Activated naive CD4-positive, alpha-beta T cell treated with anti-CD3 and anti-CD28 coated beads, Interleukin-2, amount 10 ng/mL, durations not matched to agents 7 days and 5 days (primary cell): ENCODE data around the gene PARVA.
"Not testable (repeated sequence)": the region's sequence is repeated elsewhere in the genome, so short reads cannot be mapped to it uniquely, and the experiment has no call there.

Source experiments
- CTCF ChIA-PET: fragments of 350-600 bp; sonication (Branson Sonifier 250); formaldehyde crosslinking; loops from one replicate; lab custom pipeline; 2021; ENCODE audit warnings: antibody characterized with exemption; lab: Charles Lee
- DNase-seq: peaks from one replicate; pipeline ENCODE4 v3.0.0-alpha.2; 2020
- H3K27ac Mint-ChIP-seq: one replicate; pipeline ENCODE4 v1.8.0; 2021; ENCODE audit warnings: mild to moderate bottlenecking, moderate library complexity, mixed read lengths
- H3K27me3 Mint-ChIP-seq: one replicate; pipeline ENCODE4 v1.8.0; 2021; ENCODE audit warnings: mild to moderate bottlenecking, mixed read lengths
- H3K36me3 Mint-ChIP-seq: one replicate; pipeline ENCODE4 v1.8.0; 2021; ENCODE audit warnings: mixed read lengths
- H3K4me1 Mint-ChIP-seq: one replicate; pipeline ENCODE4 v1.8.0; 2021; ENCODE audit warnings: mixed read lengths
- H3K4me3 Mint-ChIP-seq: one replicate; pipeline ENCODE4 v1.8.0; 2021; ENCODE audit warnings: mild to moderate bottlenecking, moderate library complexity, mixed read lengths
- H3K9me3 Mint-ChIP-seq: one replicate; pipeline ENCODE4 v1.8.0; 2021; ENCODE audit warnings: mixed read lengths

The PARVA gene, protein sequence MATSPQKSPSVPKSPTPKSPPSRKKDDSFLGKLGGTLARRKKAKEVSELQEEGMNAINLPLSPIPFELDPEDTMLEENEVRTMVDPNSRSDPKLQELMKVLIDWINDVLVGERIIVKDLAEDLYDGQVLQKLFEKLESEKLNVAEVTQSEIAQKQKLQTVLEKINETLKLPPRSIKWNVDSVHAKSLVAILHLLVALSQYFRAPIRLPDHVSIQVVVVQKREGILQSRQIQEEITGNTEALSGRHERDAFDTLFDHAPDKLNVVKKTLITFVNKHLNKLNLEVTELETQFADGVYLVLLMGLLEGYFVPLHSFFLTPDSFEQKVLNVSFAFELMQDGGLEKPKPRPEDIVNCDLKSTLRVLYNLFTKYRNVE

DNA sequence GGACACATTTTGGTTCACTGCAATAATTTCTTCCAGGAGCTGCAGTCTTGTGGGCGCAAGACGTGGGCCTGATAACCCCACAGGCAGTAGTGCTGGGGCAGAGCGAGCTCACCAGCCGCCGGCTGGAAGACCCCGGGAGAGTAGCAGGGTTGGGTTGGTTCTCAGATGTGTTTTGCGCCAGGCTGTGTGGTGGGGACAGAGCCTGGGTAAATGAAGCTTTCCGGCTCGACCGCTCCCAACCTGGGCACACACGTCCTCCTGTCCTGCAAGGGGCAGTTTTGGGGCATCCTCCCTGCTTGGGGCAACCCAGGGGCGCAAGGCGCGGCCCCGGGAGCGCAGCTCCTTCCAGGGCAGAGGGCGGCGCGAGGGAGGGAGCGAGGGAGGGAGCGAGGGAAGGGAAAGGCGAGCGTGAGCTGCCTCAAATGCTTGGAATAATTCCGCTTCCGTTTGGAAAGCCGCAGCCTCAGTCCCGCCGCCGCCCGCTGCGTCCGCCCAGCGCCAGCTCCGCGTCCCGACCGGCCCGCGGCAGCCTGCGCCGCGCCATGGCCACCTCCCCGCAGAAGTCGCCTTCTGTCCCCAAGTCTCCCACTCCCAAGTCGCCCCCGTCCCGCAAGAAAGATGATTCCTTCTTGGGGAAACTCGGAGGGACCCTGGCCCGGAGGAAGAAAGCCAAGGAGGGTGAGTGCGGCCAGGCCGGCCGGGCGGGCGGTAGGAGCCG, at the start of gene PARVA:
Gene PARVA, plus strand, starts transcription at position 466 of the 718 bp plus-strand sequence. Its CDS starts 77 bp downstream, at position 543.
- Mint-ChIP-seq H3K4me3 (peak within 1 kb of the TSS; percentile 74), H3K36me3 (no peaks in the 10 kb centered on the region), H3K27ac (no peak within 1 kb of the TSS), H3K9me3 (no peaks in the 10 kb centered on the region), H3K27me3 (peaks cover 58% of the 10 kb centered on the region), H3K4me1 (peaks cover 5% of the 10 kb centered on the region)
- no peak for DNase-seq
- CTCF ChIA-PET = interaction anchor here (1.1 kb wide), 1 partner anchor 46 kb away, joined by 8 read pairs; no protein-coding TSS in a partner anchor

DNA sequence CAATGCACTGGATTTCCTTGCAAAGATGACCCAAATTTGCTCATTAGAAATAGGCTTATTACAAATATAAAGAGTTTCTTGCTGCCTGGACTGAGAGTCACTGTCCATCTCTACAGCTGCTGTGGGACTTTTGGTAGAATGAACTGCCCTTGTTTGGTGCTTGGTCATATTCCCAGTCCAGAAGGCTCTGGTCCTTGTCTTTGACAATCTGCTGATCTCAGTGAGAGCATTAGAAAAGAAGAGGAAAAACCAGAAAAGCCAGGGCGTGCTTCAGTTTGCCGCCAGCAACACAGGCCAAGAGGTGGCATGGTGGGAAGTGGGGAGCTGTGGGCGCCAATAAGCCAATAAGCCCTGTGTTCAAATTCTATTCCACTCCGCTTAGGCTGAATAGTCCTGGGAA, 48.2 kb upstream of the PARVA start:
- DNase-seq = no peak
- Mint-ChIP-seq H3K4me1 (no peaks in the 10 kb centered on the region), H3K27me3 (peaks cover 8% of the 10 kb centered on the region), H3K36me3 (no peaks in the 10 kb centered on the region), H3K27ac (no peak overlapping the region), H3K9me3 (no peaks in the 10 kb centered on the region), H3K4me3 (no peak overlapping the region)
- CTCF ChIA-PET = interaction anchor here (1.1 to 5.2 kb wide), 4 partner anchors 32 to 561 kb away, joined by 4 to 95 read pairs (median 14); no protein-coding TSS in a partner anchor

DNA sequence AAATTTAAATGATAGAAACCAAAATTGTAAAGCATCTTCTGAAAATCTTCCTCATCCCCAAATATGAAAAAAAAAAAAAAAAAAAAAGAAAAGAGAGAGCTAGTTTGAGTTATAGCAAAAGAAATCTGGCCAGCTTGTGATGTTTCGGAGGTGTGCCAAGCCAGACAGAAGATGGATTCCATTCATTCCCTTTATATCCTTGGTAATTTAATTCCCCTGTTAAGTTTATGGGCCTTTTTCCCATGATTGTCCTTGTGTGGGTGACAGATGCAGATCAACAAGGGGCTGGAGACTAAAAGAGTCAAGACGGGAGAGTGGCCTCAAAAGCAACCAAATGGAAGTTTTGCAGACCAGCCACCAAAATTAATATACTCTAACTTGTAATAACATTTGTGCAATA, 47.6 kb upstream of the PARVA start:
- CTCF ChIA-PET = interaction anchor here (0.6 to 5.2 kb wide), 14 partner anchors 11 to 1581 kb away, joined by 3 to 95 read pairs (median 5); no protein-coding TSS in a partner anchor
- Mint-ChIP-seq H3K4me3 (no peak overlapping the region), H3K9me3 (no peaks in the 10 kb centered on the region), H3K27me3 (peaks cover 8% of the 10 kb centered on the region), H3K36me3 (no peaks in the 10 kb centered on the region), H3K27ac (no peak overlapping the region), H3K4me1 (no peaks in the 10 kb centered on the region)
- no peak for DNase-seq

DNA sequence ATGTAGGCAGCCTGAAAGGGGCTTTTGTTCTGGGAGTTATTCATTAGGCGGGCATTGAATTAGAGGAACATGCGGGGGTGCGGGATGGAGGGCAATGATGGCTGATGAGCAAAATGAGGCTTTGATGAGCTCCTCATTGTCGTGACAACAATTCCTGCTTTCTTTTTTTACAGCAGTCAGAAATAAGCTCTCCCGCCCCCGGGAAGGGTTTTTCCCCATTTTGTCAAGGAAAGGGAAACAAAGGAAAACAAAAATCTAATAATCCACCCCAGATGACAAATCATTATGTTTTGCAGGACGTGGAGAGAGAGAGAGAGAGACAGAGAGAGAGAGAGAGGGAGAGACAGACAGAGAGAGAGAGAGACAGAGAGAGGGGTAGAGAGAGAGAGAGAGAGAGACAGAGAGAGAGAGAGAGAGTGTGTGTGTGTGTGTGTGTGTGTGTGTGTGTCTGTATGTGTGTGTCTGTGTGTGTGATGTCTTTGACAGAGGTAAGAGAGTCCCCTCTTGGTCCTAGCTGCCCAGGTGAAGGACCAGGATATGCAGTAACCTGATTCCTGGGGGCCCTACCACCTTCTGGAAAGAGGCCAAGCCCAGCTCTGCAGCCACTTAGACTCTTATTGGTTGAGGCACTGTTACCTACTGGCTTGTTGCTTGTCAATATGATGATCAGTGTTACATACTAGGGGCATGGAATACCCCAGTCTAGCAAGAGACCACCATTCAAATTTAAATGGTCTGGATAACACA, 46.7 kb upstream of the PARVA start:
- H3K27ac Mint-ChIP-seq = no peak overlapping the region
- no peaks in the 10 kb centered on the region for H3K36me3 Mint-ChIP-seq
- no peaks in the 10 kb centered on the region for H3K9me3 Mint-ChIP-seq
- H3K4me3 Mint-ChIP-seq = no peak overlapping the region
- DNase-seq = no peak
- H3K27me3 Mint-ChIP-seq = peaks cover 9% of the 10 kb centered on the region
- CTCF ChIA-PET = interaction anchor here (0.6 to 5.2 kb wide), 44 partner anchors 9 to 1582 kb away, joined by 3 to 95 read pairs (median 4); no protein-coding TSS in a partner anchor
- H3K4me1 Mint-ChIP-seq = no peaks in the 10 kb centered on the region

DNA sequence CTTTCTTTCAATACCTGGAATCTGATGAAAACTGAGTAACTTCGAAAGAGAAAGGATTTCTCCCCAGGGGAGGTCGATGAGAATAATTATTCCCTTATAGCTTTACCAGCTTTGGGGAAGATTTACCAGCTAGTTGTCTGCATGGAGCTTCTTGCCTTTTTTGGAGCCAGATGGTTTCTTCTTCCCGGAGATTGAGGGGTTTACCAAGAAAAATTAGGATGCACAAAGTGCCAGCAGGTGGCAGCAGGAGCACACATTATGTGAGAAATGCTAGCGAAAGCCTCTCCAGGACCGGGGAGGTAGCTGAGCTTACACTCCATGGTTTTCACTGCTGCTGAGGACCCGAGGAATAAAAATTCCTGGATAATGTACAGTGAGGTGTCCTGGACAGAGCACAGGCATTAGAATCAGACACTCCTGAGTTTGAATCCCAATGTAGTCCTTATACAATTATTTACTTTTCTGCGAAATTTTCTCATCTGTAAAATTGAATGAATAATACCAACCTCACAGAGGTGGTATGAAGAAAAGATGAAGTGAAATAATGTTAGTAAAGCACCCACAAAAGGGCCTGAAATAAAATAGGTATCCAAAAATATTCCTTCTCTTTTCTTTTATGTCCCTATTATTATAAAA, 46.0 kb upstream of the PARVA start:
- Mint-ChIP-seq H3K9me3 (no peaks in the 10 kb centered on the region), H3K27ac (no peak overlapping the region), H3K27me3 (peaks cover 16% of the 10 kb centered on the region), H3K4me1 (no peaks in the 10 kb centered on the region), H3K36me3 (no peaks in the 10 kb centered on the region), H3K4me3 (no peak overlapping the region)
- peak; percentile 85 for DNase-seq
- CTCF ChIA-PET = interaction anchor here (0.6 to 5.2 kb wide), 40 partner anchors 10 to 1054 kb away, joined by 3 to 95 read pairs (median 4); no protein-coding TSS in a partner anchor

DNA sequence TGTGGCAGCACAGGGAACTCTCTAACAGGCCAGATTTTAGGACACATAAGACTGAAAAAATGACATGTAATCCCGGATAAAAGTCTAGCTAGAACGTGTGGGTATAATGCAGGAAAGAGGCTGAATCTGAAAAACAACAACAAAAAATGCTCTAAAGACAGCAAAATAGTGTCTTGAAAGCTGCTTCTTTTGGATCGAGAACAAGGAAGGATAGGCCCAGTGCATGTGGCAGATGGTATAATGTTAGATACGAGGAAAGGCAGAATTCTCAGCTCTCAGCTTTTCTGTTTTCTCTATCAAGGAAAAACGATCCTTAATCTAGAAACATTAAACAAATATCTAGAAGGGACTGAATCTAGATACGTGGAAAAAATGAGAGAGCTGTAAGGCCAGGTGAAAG, 33.8 kb upstream of the PARVA start:
- H3K36me3 Mint-ChIP-seq = no peaks in the 10 kb centered on the region
- CTCF ChIA-PET = no interaction called here
- H3K27me3 Mint-ChIP-seq = peaks cover 15% of the 10 kb centered on the region
- no peak overlapping the region for H3K27ac Mint-ChIP-seq
- no peaks in the 10 kb centered on the region for H3K4me1 Mint-ChIP-seq
- H3K9me3 Mint-ChIP-seq = no peaks in the 10 kb centered on the region
- DNase-seq = no peak
- H3K4me3 Mint-ChIP-seq = no peak overlapping the region

DNA sequence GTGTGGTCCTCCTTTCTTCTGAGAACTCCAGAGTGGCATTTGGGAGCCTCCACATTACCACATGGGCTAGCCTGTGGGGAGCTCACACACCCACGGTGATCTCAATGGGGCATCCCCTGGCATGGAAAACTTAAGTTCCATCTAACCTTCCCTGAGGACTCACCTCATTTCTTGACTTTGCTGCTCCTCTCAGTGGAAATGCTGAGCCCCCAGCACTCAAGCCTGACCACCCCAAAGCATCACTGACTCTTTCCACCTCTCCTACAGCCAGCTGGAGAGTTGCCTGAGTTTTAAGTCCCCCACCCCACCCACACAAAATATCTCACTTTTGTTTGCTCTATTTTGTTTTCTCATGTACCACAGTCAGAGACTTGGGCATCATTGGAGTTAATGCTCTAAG, 23.8 kb upstream of the PARVA start:
- no peak overlapping the region for H3K27ac Mint-ChIP-seq
- peaks cover 1% of the 10 kb centered on the region for H3K36me3 Mint-ChIP-seq
- no peak overlapping the region for H3K4me3 Mint-ChIP-seq
- CTCF ChIA-PET = no interaction called here
- no peaks in the 10 kb centered on the region for H3K9me3 Mint-ChIP-seq
- no peak for DNase-seq
- peaks cover 44% of the 10 kb centered on the region for H3K4me1 Mint-ChIP-seq
- H3K27me3 Mint-ChIP-seq = peaks cover 10% of the 10 kb centered on the region

DNA sequence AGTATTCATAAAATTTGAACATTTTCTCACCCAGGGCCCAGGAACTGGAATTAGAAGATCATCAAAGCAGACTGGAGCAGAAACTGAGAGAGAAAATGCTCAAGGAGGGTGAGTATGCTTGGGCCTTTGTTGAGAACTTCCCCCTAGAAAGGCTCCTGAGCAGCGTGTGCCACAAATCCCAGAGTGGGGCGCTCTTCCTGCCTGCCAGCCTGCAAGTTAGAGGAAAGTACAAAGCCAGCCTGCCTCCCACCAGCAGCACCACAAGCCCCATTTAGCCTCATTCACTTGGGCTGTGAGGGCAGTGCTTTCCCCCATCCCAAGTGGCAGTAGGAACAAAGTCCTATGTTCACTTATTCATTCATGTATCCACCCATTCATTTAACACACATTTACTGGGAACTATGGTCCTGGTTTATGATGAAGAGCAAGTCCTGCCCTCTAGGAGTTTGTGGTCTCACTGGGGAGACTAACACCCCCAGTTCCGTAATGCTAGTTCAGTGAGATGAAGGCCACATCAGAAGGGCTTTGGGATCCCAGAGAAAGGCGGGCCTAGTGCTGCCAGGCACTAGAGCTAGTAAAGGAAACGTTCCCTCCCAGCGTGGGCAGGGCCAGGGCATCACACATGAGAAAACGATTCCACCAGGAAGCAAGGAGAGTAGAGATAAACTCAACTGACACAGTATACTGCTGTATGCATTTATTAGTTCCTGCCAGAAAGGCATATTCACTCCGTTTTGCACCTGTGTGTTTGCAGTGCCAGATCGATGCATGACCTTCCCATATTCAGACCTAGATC, 22.4 kb upstream of the PARVA start:
- Mint-ChIP-seq H3K27ac (peak overlapping the region; percentile 46), H3K27me3 (peaks cover 10% of the 10 kb centered on the region), H3K4me3 (no peak overlapping the region), H3K9me3 (no peaks in the 10 kb centered on the region), H3K36me3 (peaks cover 1% of the 10 kb centered on the region), H3K4me1 (peaks cover 46% of the 10 kb centered on the region)
- DNase-seq = no peak
- CTCF ChIA-PET = no interaction called here

DNA sequence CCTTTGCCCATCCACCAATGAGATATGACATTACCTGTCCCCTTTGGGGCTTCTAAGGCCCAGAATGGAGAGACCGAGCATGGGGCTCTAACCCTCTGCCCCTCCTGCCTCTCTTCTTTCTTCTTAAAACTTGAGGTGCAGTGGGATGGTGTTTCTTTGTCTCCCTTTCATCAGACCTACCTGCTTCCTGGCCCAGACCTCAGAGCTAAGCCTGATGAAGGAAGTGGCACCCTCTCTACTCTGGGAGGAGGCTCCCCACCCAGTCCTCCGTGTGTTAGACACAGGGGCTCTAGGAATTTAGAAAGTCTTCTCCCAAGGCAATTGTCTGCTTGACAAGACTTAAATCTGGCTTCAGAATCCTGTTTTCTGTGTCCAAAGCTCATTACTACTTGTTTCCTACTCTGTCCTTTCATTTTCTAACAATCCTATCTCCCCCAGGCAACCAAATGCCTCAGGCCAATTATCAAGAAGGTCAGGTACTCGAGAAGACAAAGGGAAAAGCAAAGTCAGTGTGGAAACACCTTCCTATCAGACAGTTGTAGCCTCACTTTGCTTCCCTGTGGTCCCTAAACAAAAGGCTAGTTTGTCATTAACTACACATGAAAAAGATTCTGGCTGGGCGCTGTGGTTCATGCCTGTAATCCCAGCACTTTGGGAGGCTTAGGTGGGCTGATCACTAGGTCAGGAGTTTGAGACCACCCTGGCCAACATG, 20.3 kb upstream of the PARVA start:
- H3K9me3 Mint-ChIP-seq = no peaks in the 10 kb centered on the region
- CTCF ChIA-PET = no interaction called here
- peak overlapping the region; percentile 89 for H3K27ac Mint-ChIP-seq
- DNase-seq = peak; percentile 47
- H3K36me3 Mint-ChIP-seq = peaks cover 1% of the 10 kb centered on the region
- H3K4me1 Mint-ChIP-seq = peaks cover 50% of the 10 kb centered on the region
- H3K4me3 Mint-ChIP-seq = peak overlapping the region; percentile 2
- H3K27me3 Mint-ChIP-seq = peaks cover 10% of the 10 kb centered on the region

DNA sequence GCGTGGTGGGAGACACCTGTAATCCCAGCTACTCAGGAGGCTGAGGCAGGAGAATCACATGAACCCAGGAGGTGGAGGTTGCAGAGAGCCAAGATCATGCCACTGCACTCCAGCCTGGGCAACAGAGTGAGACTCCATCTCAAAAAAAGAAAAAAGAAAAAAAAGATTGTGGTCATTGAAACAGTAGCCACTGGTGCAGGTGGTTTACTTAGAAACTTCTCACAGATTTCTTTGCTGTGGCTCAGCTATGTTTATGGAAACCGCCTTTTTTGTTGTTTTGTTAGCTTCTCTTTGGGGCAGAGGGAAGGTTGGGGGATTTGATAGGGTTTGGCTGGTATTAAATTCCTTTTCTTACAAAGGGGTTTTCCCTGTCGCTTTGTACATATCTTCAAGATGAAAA, 19.7 kb upstream of the PARVA start:
- DNase-seq, H3K36me3 Mint-ChIP-seq, H3K27me3 Mint-ChIP-seq, H3K4me3 Mint-ChIP-seq, CTCF ChIA-PET, H3K9me3 Mint-ChIP-seq: not testable (repeated sequence)
- Mint-ChIP-seq H3K4me1 (peaks cover 56% of the 10 kb centered on the region), H3K27ac (peak overlapping the region; percentile 89)

DNA sequence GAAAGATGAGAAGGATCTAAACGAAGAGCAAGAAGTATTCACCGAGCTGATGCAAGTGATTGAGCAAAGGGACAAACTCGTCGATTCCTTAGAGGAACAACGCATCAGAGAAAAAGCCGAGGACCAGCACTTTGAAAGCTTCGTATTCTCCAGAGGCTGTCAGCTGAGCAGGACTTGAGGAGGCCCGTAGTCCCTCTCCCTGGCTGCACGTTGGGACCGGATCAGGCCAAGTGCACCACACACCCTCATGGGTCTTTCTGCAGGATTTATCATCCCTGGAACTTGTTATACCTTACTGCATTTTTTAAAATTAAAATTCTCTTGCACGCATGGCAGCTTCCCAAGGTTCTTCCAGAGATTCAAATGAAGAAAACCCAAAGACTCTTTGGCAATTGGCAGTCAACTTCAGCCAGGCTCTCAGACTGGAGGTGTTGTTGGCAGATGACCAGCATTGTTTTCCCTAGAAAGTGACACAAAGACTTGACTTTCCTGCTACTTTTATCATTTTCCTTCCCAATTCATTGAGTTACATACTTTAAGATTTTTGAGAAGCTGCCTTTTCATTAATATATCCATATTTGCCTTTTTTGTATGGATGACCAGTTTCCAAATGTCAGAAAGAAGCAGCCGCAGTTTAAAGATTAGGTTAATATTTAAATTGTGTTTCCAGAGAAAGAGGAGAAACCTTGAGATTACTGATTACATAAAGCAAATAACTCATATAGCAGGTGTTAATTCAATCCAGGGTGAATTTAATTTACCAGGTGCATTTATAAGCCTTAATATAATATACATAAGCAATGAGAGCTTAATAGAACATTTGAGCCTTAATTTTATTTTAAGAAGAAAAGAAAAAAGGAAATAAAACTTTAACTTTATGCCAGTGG, 18.8 kb upstream of the PARVA start:
- H3K4me1 Mint-ChIP-seq = peaks cover 65% of the 10 kb centered on the region
- H3K36me3 Mint-ChIP-seq = peaks cover 3% of the 10 kb centered on the region
- CTCF ChIA-PET = interaction anchor here (1.1 kb wide), 1 partner anchor 28 kb away, joined by 3 read pairs; no protein-coding TSS in a partner anchor
- no peak overlapping the region for H3K4me3 Mint-ChIP-seq
- peaks cover 6% of the 10 kb centered on the region for H3K27me3 Mint-ChIP-seq
- no peak overlapping the region for H3K27ac Mint-ChIP-seq
- H3K9me3 Mint-ChIP-seq = no peaks in the 10 kb centered on the region
- no peak for DNase-seq

DNA sequence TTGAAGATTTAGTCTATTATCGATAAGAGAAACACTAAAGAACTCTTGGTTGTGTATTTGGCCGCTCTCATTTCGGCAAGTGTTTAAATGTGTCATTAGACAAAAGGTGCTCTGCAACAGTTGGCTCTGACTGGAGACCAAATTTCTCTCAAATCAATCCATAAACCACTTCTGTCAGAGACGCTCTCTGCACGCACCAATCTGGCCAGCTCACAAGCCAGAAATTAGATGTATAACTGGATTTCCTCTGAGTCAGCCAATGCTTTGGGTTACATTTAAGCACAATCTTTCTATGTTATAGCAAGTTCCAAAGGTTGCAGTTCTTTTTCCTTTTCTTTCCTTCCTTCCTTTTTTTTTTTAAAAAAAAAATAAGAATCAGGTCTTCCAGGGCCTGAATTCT, 17.6 kb upstream of the PARVA start:
- no peak overlapping the region for H3K27ac Mint-ChIP-seq
- no peak for DNase-seq
- no peaks in the 10 kb centered on the region for H3K9me3 Mint-ChIP-seq
- H3K27me3 Mint-ChIP-seq = peaks cover 4% of the 10 kb centered on the region
- H3K4me1 Mint-ChIP-seq = peaks cover 73% of the 10 kb centered on the region
- H3K4me3 Mint-ChIP-seq = no peak overlapping the region
- H3K36me3 Mint-ChIP-seq = peaks cover 7% of the 10 kb centered on the region
- CTCF ChIA-PET = no interaction called here
